ENCODE measurements around the gene KLF16. TPM values are rescaled to one million over a fixed set of nuclear protein-coding genes. Genes with fewer than 3 reads are reported as not detected.

The KLF16 gene
- total and polyA plus RNA-seq, 9 of the 15 experiments (the other 6 are each of a cell fraction or from before 2014, with no cell fraction given) = 0.04 to 60.4 (median 6.8) TPM

GRCh38 chr19:1848399-1849131, 14.8 kb downstream of the KLF16 start, which contains the start of gene REXO1 (continued):
- TF ChIP-seq ZNF449 (CRISPR knock-in tag; IDR thresholded peaks at IDR 0.05) (no peak), POLR2B (IDR thresholded peaks at IDR 0.05; ENCODE audit: low read depth, partially characterized antibody) (peak; percentile 57), CREB1 (IDR thresholded peaks at IDR 0.05) (no peak; the same call in 1 of the 2 replicates), CREB1 (CRISPR knock-in tag; IDR thresholded peaks at IDR 0.05) (peak; percentile 11; the same call in 1 of the 2 replicates), ZEB2 (IDR thresholded peaks at IDR 0.05) (peak; percentile 91), EWSR1 (IDR thresholded peaks at IDR 0.05; ENCODE audit: borderline replicate concordance, low read depth, partially characterized antibody) (no peak), NR2C1 (IDR thresholded peaks at IDR 0.05) (no peak), NR2C1 (tag; IDR thresholded peaks at IDR 0.05) (no peak), THRAP3 (IDR thresholded peaks at IDR 0.05; ENCODE audit: borderline replicate concordance) (no peak), HCFC1 (IDR thresholded peaks at IDR 0.05; ENCODE audit: low read depth, low read length) (peak; percentile 73), MECOM (CRISPR knock-in tag; IDR thresholded peaks at IDR 0.05) (no peak)
- TF ChIP-seq, protein P1, sequence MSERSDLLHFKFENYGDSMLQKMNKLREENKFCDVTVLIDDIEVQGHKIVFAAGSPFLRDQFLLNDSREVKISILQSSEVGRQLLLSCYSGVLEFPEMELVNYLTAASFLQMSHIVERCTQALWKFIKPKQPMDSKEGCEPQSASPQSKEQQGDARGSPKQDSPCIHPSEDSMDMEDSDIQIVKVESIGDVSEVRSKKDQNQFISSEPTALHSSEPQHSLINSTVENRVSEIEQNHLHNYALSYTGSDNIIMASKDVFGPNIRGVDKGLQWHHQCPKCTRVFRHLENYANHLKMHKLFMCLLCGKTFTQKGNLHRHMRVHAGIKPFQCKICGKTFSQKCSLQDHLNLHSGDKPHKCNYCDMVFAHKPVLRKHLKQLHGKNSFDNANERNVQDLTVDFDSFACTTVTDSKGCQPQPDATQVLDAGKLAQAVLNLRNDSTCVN (CRISPR knock-in tag; IDR thresholded peaks at IDR 0.05) = no peak
- TF ChIP-seq, protein P2, sequence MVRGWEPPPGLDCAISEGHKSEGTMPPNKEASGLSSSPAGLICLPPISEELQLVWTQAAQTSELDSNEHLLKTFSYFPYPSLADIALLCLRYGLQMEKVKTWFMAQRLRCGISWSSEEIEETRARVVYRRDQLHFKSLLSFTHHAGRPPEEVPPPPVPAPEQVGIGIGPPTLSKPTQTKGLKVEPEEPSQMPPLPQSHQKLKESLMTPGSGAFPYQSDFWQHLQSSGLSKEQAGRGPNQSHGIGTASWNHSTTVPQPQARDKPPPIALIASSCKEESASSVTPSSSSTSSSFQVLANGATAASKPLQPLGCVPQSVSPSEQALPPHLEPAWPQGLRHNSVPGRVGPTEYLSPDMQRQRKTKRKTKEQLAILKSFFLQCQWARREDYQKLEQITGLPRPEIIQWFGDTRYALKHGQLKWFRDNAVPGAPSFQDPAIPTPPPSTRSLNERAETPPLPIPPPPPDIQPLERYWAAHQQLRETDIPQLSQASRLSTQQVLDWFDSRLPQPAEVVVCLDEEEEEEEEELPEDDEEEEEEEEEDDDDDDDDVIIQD (CRISPR knock-in tag; IDR thresholded peaks at IDR 0.05) = no peak
- TF ChIP-seq, protein P3, sequence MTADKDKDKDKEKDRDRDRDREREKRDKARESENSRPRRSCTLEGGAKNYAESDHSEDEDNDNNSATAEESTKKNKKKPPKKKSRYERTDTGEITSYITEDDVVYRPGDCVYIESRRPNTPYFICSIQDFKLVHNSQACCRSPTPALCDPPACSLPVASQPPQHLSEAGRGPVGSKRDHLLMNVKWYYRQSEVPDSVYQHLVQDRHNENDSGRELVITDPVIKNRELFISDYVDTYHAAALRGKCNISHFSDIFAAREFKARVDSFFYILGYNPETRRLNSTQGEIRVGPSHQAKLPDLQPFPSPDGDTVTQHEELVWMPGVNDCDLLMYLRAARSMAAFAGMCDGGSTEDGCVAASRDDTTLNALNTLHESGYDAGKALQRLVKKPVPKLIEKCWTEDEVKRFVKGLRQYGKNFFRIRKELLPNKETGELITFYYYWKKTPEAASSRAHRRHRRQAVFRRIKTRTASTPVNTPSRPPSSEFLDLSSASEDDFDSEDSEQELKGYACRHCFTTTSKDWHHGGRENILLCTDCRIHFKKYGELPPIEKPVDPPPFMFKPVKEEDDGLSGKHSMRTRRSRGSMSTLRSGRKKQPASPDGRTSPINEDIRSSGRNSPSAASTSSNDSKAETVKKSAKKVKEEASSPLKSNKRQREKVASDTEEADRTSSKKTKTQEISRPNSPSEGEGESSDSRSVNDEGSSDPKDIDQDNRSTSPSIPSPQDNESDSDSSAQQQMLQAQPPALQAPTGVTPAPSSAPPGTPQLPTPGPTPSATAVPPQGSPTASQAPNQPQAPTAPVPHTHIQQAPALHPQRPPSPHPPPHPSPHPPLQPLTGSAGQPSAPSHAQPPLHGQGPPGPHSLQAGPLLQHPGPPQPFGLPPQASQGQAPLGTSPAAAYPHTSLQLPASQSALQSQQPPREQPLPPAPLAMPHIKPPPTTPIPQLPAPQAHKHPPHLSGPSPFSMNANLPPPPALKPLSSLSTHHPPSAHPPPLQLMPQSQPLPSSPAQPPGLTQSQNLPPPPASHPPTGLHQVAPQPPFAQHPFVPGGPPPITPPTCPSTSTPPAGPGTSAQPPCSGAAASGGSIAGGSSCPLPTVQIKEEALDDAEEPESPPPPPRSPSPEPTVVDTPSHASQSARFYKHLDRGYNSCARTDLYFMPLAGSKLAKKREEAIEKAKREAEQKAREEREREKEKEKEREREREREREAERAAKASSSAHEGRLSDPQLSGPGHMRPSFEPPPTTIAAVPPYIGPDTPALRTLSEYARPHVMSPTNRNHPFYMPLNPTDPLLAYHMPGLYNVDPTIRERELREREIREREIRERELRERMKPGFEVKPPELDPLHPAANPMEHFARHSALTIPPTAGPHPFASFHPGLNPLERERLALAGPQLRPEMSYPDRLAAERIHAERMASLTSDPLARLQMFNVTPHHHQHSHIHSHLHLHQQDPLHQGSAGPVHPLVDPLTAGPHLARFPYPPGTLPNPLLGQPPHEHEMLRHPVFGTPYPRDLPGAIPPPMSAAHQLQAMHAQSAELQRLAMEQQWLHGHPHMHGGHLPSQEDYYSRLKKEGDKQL (CRISPR knock-in tag; IDR thresholded peaks at IDR 0.05; ENCODE audit: borderline replicate concordance) = no peak
